GM23338 (cell line): ENCODE results near the gene CNPY2. TPM values are rescaled to one million over a fixed set of nuclear protein-coding genes. Genes with fewer than 3 reads are reported as not detected.

Experiments used
- ATAC-seq: fragments of 200-7000 bp; cut with Tn5 transposase; 3 replicates; pipeline ENCODE4 v1.9.1; 2020
- DNase-seq: peaks from one replicate; pipeline ENCODE4 v3.0.0-alpha.2; 2015; ENCODE audit warnings: low spot score
- H2AFZ ChIP-seq: fragments of 200-600 bp; sonication (generic); 2 replicates; pipeline ENCODE4 v1.8.0; 2016; ENCODE audit warnings: antibody characterized with exemption, mild to moderate bottlenecking, moderate library complexity
- H3F3A ChIP-seq: fragments of 200-600 bp; sonication (generic); replicated peaks from 2 replicates; pipeline ENCODE4 v1.8.0; 2017; ENCODE audit warnings: antibody characterized with exemption, mixed run types, low read depth
- H3K27ac ChIP-seq: fragments of 200-600 bp; sonication (generic); 2 replicates; pipeline ENCODE4 v1.6.1; 2016; ENCODE audit warnings: low read depth
- H3K27me3 ChIP-seq: fragments of 200-600 bp; sonication (generic); 2 replicates; pipeline ENCODE4 v1.8.0; 2016; ENCODE audit warnings: mild to moderate bottlenecking, mixed run types, moderate library complexity; ENCODE audit not compliant: insufficient read depth
- H3K36me3 ChIP-seq: fragments of 200-600 bp; sonication (generic); 2 replicates; pipeline ENCODE4 v1.8.0; 2016; ENCODE audit warnings: mild to moderate bottlenecking; ENCODE audit not compliant: insufficient read depth
- H3K4me1 ChIP-seq: fragments of 200-600 bp; sonication (generic); 2 replicates; pipeline ENCODE4 v1.8.0; 2016; ENCODE audit warnings: mild to moderate bottlenecking, moderate library complexity; ENCODE audit not compliant: insufficient read depth
- H3K4me2 ChIP-seq: fragments of 200-600 bp; sonication (generic); 2 replicates; pipeline ENCODE4 v1.7.1; 2017; ENCODE audit warnings: mixed run types
- H3K4me3 ChIP-seq: fragments of 200-600 bp; sonication (generic); 2 replicates; pipeline ENCODE4 v1.6.1; 2016; ENCODE audit warnings: mixed run types
- H3K79me2 ChIP-seq: fragments of 200-600 bp; sonication (generic); replicated peaks from 2 replicates; pipeline ENCODE4 v1.8.0; 2017; ENCODE audit warnings: mild to moderate bottlenecking; ENCODE audit not compliant: insufficient read depth
- H3K9me2 ChIP-seq: fragments of 200-600 bp; sonication (generic); 2 replicates; pipeline ENCODE4 v1.8.0; 2017; ENCODE audit not compliant: insufficient read depth
- H4K20me1 ChIP-seq: fragments of 200-600 bp; sonication (generic); replicated peaks from 2 replicates; pipeline ENCODE4 v1.8.0; 2017; ENCODE audit warnings: mild to moderate bottlenecking; ENCODE audit not compliant: insufficient read depth
- H3K27ac Mint-ChIP-seq: 2 replicates; pipeline ENCODE4 v1.8.0; 2020; ENCODE audit warnings: inconsistent platforms, mild to moderate bottlenecking, moderate library complexity, mixed read lengths
- H3K27me3 Mint-ChIP-seq: 3 replicates; pipeline ENCODE4 v1.8.0; 2022; ENCODE audit warnings: low read depth, mild to moderate bottlenecking, moderate library complexity, mixed read lengths, inconsistent platforms; ENCODE audit not compliant: insufficient read depth, poor library complexity
- H3K36me3 Mint-ChIP-seq: 3 replicates; pipeline ENCODE4 v1.8.0; 2021; ENCODE audit warnings: low read depth, mild to moderate bottlenecking, inconsistent platforms, moderate library complexity, mixed read lengths
- H3K4me1 Mint-ChIP-seq: 3 replicates; pipeline ENCODE4 v1.8.0; 2020; ENCODE audit warnings: mild to moderate bottlenecking, inconsistent platforms, mixed read lengths
- H3K4me3 Mint-ChIP-seq: 3 replicates; pipeline ENCODE4 v1.8.0; 2021; ENCODE audit warnings: moderate library complexity, mild to moderate bottlenecking, inconsistent platforms, mixed read lengths
- H3K9me3 Mint-ChIP-seq: 3 replicates; pipeline ENCODE4 v1.8.0; 2020; ENCODE audit warnings: moderate library complexity, mild to moderate bottlenecking, inconsistent platforms, mixed read lengths
- CREB1 ChIP-seq: fragments of 250-450 bp; sonication (Bioruptor Pico); IDR thresholded peaks from 2 replicates; pipeline ENCODE4 v1.5.0; 2020; ENCODE audit warnings: low read depth, mild to moderate bottlenecking, moderate library complexity
- CTCF ChIP-seq, 2 experiments: fragments of 200-600 bp in 1 of 2; sonication (generic) in 1 of 2; conservative IDR thresholded peaks; 2 replicates each; pipeline versions ENCODE4 v1.5.1 to v1.6.1; 2016 to 2017; ENCODE audit warnings: antibody characterized with exemption in 2 of 2, low read depth in 2 of 2, mild to moderate bottlenecking in 2 of 2, moderate library complexity in 1 of 2
- ETS1 ChIP-seq: IDR thresholded peaks from 2 replicates; pipeline ENCODE4 v1.6.1; 2016; ENCODE audit warnings: antibody characterized with exemption
- EZH2 ChIP-seq: fragments of 200-600 bp; sonication (generic); IDR thresholded peaks from one replicate; pipeline ENCODE4 v1.8.0; 2017; ENCODE audit warnings: antibody characterized with exemption, mild to moderate bottlenecking, low read depth; ENCODE audit not compliant: unreplicated experiment
- EZH2phosphoT487 ChIP-seq: fragments of 200-600 bp; sonication (generic); IDR thresholded peaks from one replicate; pipeline ENCODE4 v1.8.1; 2018; ENCODE audit warnings: antibody characterized with exemption; ENCODE audit not compliant: unreplicated experiment
- JUNB ChIP-seq: IDR thresholded peaks from one replicate; pipeline ENCODE4 v1.6.1; 2016; ENCODE audit warnings: antibody characterized with exemption; ENCODE audit not compliant: unreplicated experiment
- NANOG ChIP-seq: IDR thresholded peaks from 2 replicates; pipeline ENCODE4 v1.6.1; 2016; ENCODE audit warnings: antibody characterized with exemption, borderline replicate concordance
- POLR2AphosphoS5 ChIP-seq: IDR thresholded peaks from 2 replicates; pipeline ENCODE4 v1.6.1; 2016; ENCODE audit warnings: antibody characterized with exemption, low read depth
- REST ChIP-seq: IDR thresholded peaks from one replicate; pipeline ENCODE4 v1.6.1; 2018; ENCODE audit warnings: antibody characterized with exemption; ENCODE audit not compliant: unreplicated experiment
- STAT1 ChIP-seq: IDR thresholded peaks from one replicate; pipeline ENCODE4 v1.6.1; 2016; ENCODE audit warnings: antibody characterized with exemption; ENCODE audit not compliant: unreplicated experiment
- ZNF114 ChIP-seq: fragments of 250-450 bp; sonication (Bioruptor Pico); IDR thresholded peaks from 2 replicates; pipeline ENCODE4 v1.5.0; 2020; ENCODE audit warnings: mild to moderate bottlenecking, moderate library complexity
- ZNF331 ChIP-seq: fragments of 250-450 bp; sonication (Bioruptor Pico); IDR thresholded peaks from 2 replicates; pipeline ENCODE4 v1.5.0; 2020; ENCODE audit warnings: low read depth, mild to moderate bottlenecking, moderate library complexity
- ZNF462 ChIP-seq: fragments of 250-450 bp; sonication (Bioruptor Pico); IDR thresholded peaks from 2 replicates; pipeline ENCODE4 v1.5.0; 2020; ENCODE audit warnings: mild to moderate bottlenecking, moderate library complexity
- polyA plus RNA-seq: library from polyadenylated mRNA; unstranded; fragments of >200 nt; fragmentation: Nextera tagmentation; extraction: Ambion mirVana; gene quantifications from 2 replicates; pipeline ENCODE4 v1.2.1, GENCODE V29; 2016
- total RNA-seq: library from RNA; depleted of rRNA; stranded (reverse); fragments of >200 nt; shearing (Covaris generic); gene quantifications from 2 replicates; pipeline ENCODE4 v1.2.3, GENCODE V29; 2014

Gene CNPY2
- total and polyA plus RNA-seq, 2 experiments from 2014 or later, result 119 to 316 TPM

- no peak for DNase-seq
- no peak for TF ChIP-seq EZH2
- TF ChIP-seq CTCF (conservative IDR thresholded peaks at IDR 0.05; ENCODE audit: low read depth in 2 of 2), result no peak
- TF ChIP-seq ETS1, result no peak
- TF ChIP-seq NANOG, result no peak
- TF ChIP-seq REST, result no peak
- no peak for TF ChIP-seq CREB1 (CRISPR knock-in tag)
- TF ChIP-seq ZNF114 (CRISPR knock-in tag), result no peak
- TF ChIP-seq ZNF462 (CRISPR knock-in tag), result no peak
- TF ChIP-seq STAT1, result no peak
- TF ChIP-seq ZNF331 (CRISPR knock-in tag), result no peak
- TF ChIP-seq EZH2phosphoT487, result no peak
- TF ChIP-seq JUNB, result no peak
- TF ChIP-seq POLR2AphosphoS5, result no peak
- Mint-ChIP-seq H3K9me3 (no peaks in the 10 kb centered on the region; the same call in 2 of the 3 replicates), H3K27me3 (peaks cover 11% of the 10 kb centered on the region), H3K36me3 (peaks cover 32% of the 10 kb centered on the region; the same call in 2 of the 3 replicates), H3K27ac (no peak overlapping the region), H3K4me1 (peaks cover 19% of the 10 kb centered on the region), H3K4me3 (peak overlapping the region; percentile 99)
- Histone ChIP-seq H3K79me2 (peaks cover 60% of the 10 kb centered on the region), H3K27ac (no peak overlapping the region), H4K20me1 (peaks cover 20% of the 10 kb centered on the region), H2AFZ (no peak overlapping the region), H3K4me3 (peak overlapping the region; percentile 99), H3K27me3 (no peaks in the 10 kb centered on the region), H3K4me2 (peak overlapping the region; percentile 98), H3F3A (peaks cover 20% of the 10 kb centered on the region), H3K36me3 (peaks cover 14% of the 10 kb centered on the region; the same call in 1 of the 2 replicates), H3K9me2 (no peaks in the 10 kb centered on the region), H3K4me1 (peaks cover 18% of the 10 kb centered on the region)
- ATAC-seq, result no peak
Observed at GRCh38 chr12:56298828-56299227, 17.0 kb downstream of the CNPY2 start.
